CD14-positive monocyte (primary cell): ENCODE results near the gene MPV17L2. TPM values are rescaled to one million over a fixed set of nuclear protein-coding genes. Genes with fewer than 3 reads are reported as not detected.

Experiments
- DNase-seq, 3 donors: peaks; one replicate each; pipeline ENCODE4 v3.0.0-alpha.2; 2011 to 2022
- H2AFZ ChIP-seq: 2 replicates; pipeline ENCODE4 v1.6.0; 2012; ENCODE audit warnings: mild to moderate bottlenecking, low read depth, low read length, inconsistent platforms; ENCODE audit not compliant: insufficient read depth, poor library complexity, severe bottlenecking
- H3K27ac ChIP-seq, 2 donors: 1 replicate in 1 of 2; 2 replicates in 1 of 2; pipeline ENCODE4 v1.5.1; 2012 to 2013; ENCODE audit warnings: low read length in 2 of 2, control low read depth in 1 of 2, inconsistent platforms in 1 of 2, low read depth in 1 of 2, mild to moderate bottlenecking in 1 of 2
- H3K27me3 ChIP-seq, 2 donors: one replicate each; pipeline versions ENCODE4 v1.6.0 to v1.6.1; 2011 to 2013; ENCODE audit warnings: low read length in 2 of 2; ENCODE audit not compliant: control insufficient read depth in 2 of 2, insufficient read depth in 2 of 2
- H3K36me3 ChIP-seq, 2 donors: replicated peaks in 1 of 2; 1 replicate in 1 of 2; 2 replicates in 1 of 2; pipeline versions ENCODE4 v1.5.1 to v1.6.1; 2012 to 2013; ENCODE audit warnings: low read length in 2 of 2, control low read depth in 1 of 2, inconsistent platforms in 1 of 2, mild to moderate bottlenecking in 1 of 2; ENCODE audit not compliant: insufficient read depth in 2 of 2, control insufficient read depth in 1 of 2
- H3K4me1 ChIP-seq, 2 donors: 1 replicate in 1 of 2; 2 replicates in 1 of 2; pipeline versions ENCODE4 v1.5.1 to v1.6.1; 2012 to 2013; ENCODE audit warnings: low read length in 2 of 2, control low read depth in 1 of 2, inconsistent platforms in 1 of 2, mild to moderate bottlenecking in 1 of 2, moderate library complexity in 1 of 2; ENCODE audit not compliant: insufficient read depth in 2 of 2, control insufficient read depth in 1 of 2
- H3K4me2 ChIP-seq: replicated peaks from 2 replicates; pipeline ENCODE3; 2012; ENCODE audit warnings: low read length, moderate library complexity, mild to moderate bottlenecking; ENCODE audit not compliant: poor library complexity, severe bottlenecking; ENCODE audit errors: extremely low read depth
- H3K4me3 ChIP-seq, 3 experiments: fragments of 200-600 bp in 1 of 3; sonication (generic) in 1 of 3; replicated peaks in 1 of 3; 1 replicate in 2 of 3; 2 replicates in 1 of 3; pipeline ENCODE4 v1.5.1; 2011 to 2013; ENCODE audit warnings: low read length in 3 of 3, mild to moderate bottlenecking in 3 of 3, control low read depth in 2 of 3, low read depth in 2 of 3, inconsistent platforms in 1 of 3, moderate library complexity in 1 of 3
- H3K79me2 ChIP-seq: 2 replicates; pipeline ENCODE4 v1.6.0; 2012; ENCODE audit warnings: mild to moderate bottlenecking, control low read depth, inconsistent platforms, low read length, moderate library complexity; ENCODE audit not compliant: insufficient read depth
- H3K9ac ChIP-seq: 2 replicates; pipeline ENCODE4 v1.6.0; 2017; ENCODE audit warnings: low read length, mild to moderate bottlenecking; ENCODE audit not compliant: insufficient read depth, poor library complexity, severe bottlenecking
- H3K9me3 ChIP-seq, 2 donors: replicated peaks in 1 of 2; 1 replicate in 1 of 2; 2 replicates in 1 of 2; pipeline versions ENCODE4 v1.5.1 to v1.6.1; 2012 to 2013; ENCODE audit warnings: low read length in 2 of 2, control low read depth in 1 of 2; ENCODE audit not compliant: control insufficient read depth in 1 of 2, insufficient read depth in 1 of 2
- H4K20me1 ChIP-seq: 2 replicates; pipeline ENCODE4 v1.6.0; 2012; ENCODE audit warnings: mild to moderate bottlenecking, low read length, control low read depth, moderate library complexity; ENCODE audit not compliant: insufficient read depth
- H3K27ac Mint-ChIP-seq, 7 donors: one replicate each; pipeline ENCODE4 v1.8.0; 2020; ENCODE audit warnings: mild to moderate bottlenecking in 7 of 7, mixed read lengths in 7 of 7, moderate library complexity in 6 of 7, inconsistent platforms in 2 of 7
- H3K27me3 Mint-ChIP-seq, 3 donors: one replicate each; pipeline ENCODE4 v1.8.0; 2021 to 2022; ENCODE audit warnings: low read depth in 3 of 3, mild to moderate bottlenecking in 3 of 3, mixed read lengths in 3 of 3, moderate library complexity in 3 of 3, inconsistent platforms in 1 of 3
- H3K36me3 Mint-ChIP-seq, 2 donors: one replicate each; pipeline ENCODE4 v1.8.0; 2020; ENCODE audit warnings: mixed read lengths in 2 of 2, inconsistent platforms in 1 of 2, mild to moderate bottlenecking in 1 of 2
- H3K4me1 Mint-ChIP-seq: one replicate; pipeline ENCODE4 v1.8.0; 2020; ENCODE audit warnings: mild to moderate bottlenecking, mixed read lengths
- H3K4me3 Mint-ChIP-seq, 2 donors: one replicate each; pipeline ENCODE4 v1.8.0; 2020; ENCODE audit warnings: mild to moderate bottlenecking in 2 of 2, mixed read lengths in 2 of 2, moderate library complexity in 1 of 2
- H3K9me3 Mint-ChIP-seq, 7 donors: one replicate each; pipeline ENCODE4 v1.8.0; 2020 to 2022; ENCODE audit warnings: mixed read lengths in 7 of 7, mild to moderate bottlenecking in 6 of 7, moderate library complexity in 6 of 7, inconsistent platforms in 2 of 7
- WGBS: methylation state at CpG from one replicate; pipeline ENCODE4 v1.1.5; 2013; ENCODE audit warnings: missing lambda C conversion rate; ENCODE audit not compliant: insufficient coverage; 5-methylcytosine and 5-hydroxymethylcytosine counted together
- intact Hi-C, 2 donors: fragments of 100-400 bp; cut with micrococcal nuclease; formaldehyde crosslinking; loops; one replicate each; pipeline versions ENCODE4 v1.15.0 to v1.15.1; 2023
- polyA minus RNA-seq: library from RNA; depleted of rRNA, polyadenylated mRNA; stranded (reverse); fragments of >200 nt; gene quantifications from 2 replicates; pipeline ENCODE4 v1.2.3, GENCODE V29; 2012
- polyA plus RNA-seq, 3 donors: library from polyadenylated mRNA; depleted of rRNA in 1 of 3; unstranded in 2 of 3; stranded (reverse) in 1 of 3; fragments of 300-500 nt in 2 of 3; fragments of >200 nt in 1 of 3; fragmentation: Illumina TruSeq in 2 of 3; gene quantifications; 1 replicate in 2 of 3; 2 replicates in 1 of 3; pipeline ENCODE4 v1.2.3, GENCODE V29; 2012 to 2021
- total RNA-seq, 12 experiments: library from RNA in 1 of 12; stranded (reverse) in 1 of 12; fragments of 120-200 nt in 1 of 12; gene quantifications; one replicate each; pipeline ENCODE4 v1.2.4 and lab custom pipeline; 2013 to 2026; ENCODE audit warnings: mixed read lengths in 6 of 12, inconsistent platforms in 1 of 12
- TF ChIP-seq, protein P1 (sequence below): fragments of 200-600 bp; IDR thresholded peaks from one replicate; pipeline ENCODE4 v1.8.0; 2022; ENCODE audit warnings: antibody characterized with exemption, mild to moderate bottlenecking

MPV17L2 gene
- 8.9 TPM for total RNA-seq (2013)
- polyA plus RNA-seq (10 to 100 TPM; 14.3 to 20.2 (median 15.0) TPM), polyA minus RNA-seq (17.0 and 19.8 TPM in 2 replicates), total RNA-seq (lab: John Stamatoyannopoulos, UW) (2.1 to 11.2 (median 6.4) reads per million in 11 experiments)

DNA sequence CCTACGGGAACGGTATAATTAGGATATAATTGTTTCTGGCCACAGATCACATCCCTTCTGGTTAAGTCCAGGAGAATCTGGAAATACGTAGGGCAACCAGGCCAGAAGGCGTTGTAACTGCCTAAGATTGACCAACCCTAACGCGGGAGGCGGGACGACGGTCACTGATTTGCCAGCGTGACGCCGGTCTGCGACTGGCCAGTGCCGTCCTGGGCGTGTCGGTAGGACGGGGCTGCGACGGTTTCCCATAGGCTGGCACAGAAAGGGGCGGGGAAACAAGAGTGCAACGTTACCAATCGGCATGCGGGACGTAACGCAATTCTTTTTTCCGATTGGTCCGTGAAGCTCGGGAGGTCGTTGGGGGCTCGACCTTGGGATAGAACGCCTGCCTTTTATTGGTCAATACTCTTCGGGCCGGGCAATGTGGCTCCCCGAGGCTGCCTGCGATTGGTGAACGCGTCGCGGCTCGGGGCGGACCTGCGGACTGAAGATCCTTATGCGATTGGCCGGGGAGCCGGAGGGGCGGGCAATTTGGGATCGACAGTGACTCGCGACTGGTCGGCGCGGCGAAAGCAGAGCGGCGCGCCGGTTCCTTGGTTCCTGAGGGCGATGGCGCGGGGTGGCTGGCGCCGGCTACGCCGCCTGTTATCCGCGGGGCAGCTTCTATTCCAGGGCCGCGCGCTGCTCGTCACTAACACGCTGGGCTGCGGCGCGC lies at the start of gene MPV17L2:
Gene MPV17L2, plus strand, starts transcription at position 546 of the 715 bp plus-strand sequence. Its CDS starts 64 bp downstream, at position 610.
- peaks cover 21 to 35% of the 10 kb centered on the region in 2 donors for H3K36me3 Mint-ChIP-seq
- peaks cover 10% of the 10 kb centered on the region for H4K20me1 ChIP-seq
- peaks cover 13% of the 10 kb centered on the region for H3K79me2 ChIP-seq
- peaks cover 0 to 4% (median 0%) of the 10 kb centered on the region in 3 donors for H3K27me3 Mint-ChIP-seq
- peak within 1 kb of the TSS; percentile 62 to 88 (median 64) for H3K4me3 ChIP-seq
- no peaks in the 10 kb centered on the region for H3K9me3 ChIP-seq
- DNase-seq: peak; percentile 99 to 100 (median 100)
- intact Hi-C loops: loop anchor here in 1 of 2 donors (5.0 kb wide), 2 partner anchors 41 to 129 kb away; partner anchors contain the start of genes LSM4 and PIK3R2
- H3K27me3 ChIP-seq: no peaks in the 10 kb centered on the region
- peaks cover 28% of the 10 kb centered on the region for H3K4me1 Mint-ChIP-seq
- WGBS: under 1% methylated on average over 74 of the region's 74 CpGs
- H3K9me3 Mint-ChIP-seq: no peaks in the 10 kb centered on the region
- H3K36me3 ChIP-seq: peaks cover 11 to 20% of the 10 kb centered on the region in 2 donors
- H3K4me2 ChIP-seq: peak within 1 kb of the TSS; percentile 100
- H2AFZ ChIP-seq: peak within 1 kb of the TSS; percentile 59
- TF ChIP-seq, protein P1, sequence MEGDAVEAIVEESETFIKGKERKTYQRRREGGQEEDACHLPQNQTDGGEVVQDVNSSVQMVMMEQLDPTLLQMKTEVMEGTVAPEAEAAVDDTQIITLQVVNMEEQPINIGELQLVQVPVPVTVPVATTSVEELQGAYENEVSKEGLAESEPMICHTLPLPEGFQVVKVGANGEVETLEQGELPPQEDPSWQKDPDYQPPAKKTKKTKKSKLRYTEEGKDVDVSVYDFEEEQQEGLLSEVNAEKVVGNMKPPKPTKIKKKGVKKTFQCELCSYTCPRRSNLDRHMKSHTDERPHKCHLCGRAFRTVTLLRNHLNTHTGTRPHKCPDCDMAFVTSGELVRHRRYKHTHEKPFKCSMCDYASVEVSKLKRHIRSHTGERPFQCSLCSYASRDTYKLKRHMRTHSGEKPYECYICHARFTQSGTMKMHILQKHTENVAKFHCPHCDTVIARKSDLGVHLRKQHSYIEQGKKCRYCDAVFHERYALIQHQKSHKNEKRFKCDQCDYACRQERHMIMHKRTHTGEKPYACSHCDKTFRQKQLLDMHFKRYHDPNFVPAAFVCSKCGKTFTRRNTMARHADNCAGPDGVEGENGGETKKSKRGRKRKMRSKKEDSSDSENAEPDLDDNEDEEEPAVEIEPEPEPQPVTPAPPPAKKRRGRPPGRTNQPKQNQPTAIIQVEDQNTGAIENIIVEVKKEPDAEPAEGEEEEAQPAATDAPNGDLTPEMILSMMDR: no peak
- peak within 1 kb of the TSS; percentile 81 to 90 for H3K27ac ChIP-seq
- peaks cover 29 to 37% of the 10 kb centered on the region in 2 donors for H3K4me1 ChIP-seq
- H3K27ac Mint-ChIP-seq: peak within 1 kb of the TSS; percentile 92 to 96 (median 96)
- H3K9ac ChIP-seq: peak within 1 kb of the TSS; percentile 83
- H3K4me3 Mint-ChIP-seq: peak within 1 kb of the TSS; percentile 80 to 93

DNA sequence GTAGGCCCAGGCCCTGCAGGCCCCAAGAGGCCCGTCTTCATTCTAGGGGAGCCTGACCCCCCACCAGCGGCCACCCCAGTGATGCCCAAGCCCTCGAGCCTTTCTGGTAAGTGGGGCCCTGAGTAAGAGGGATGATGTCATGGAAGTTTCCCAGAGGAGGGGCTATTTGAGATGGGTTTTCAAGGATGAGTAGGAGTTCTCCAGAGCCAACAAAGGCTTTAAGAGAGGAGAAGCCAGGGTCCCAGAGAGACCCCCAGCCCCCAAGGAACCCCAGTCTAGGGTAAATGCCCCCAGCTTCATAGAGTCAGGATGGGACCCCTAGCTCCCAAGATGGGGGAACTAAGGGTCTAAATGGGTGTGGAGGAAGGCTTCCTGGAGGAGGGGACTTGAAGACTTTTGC lies 49.1 kb upstream of the MPV17L2 start:
- Mint-ChIP-seq H3K4me3 (no peak overlapping the region), H3K9me3 (peaks cover 0 to 5% (median 0%) of the 10 kb centered on the region in 7 donors), H3K36me3 (peaks cover 80 to 99% of the 10 kb centered on the region in 2 donors), H3K27ac (no peak overlapping the region), H3K27me3 (peaks cover 0 to 5% (median 1%) of the 10 kb centered on the region in 3 donors), H3K4me1 (no peaks in the 10 kb centered on the region)
- Histone ChIP-seq H3K27me3 (no peaks in the 10 kb centered on the region), H3K36me3 (peaks cover 88 to 100% of the 10 kb centered on the region in 2 donors), H4K20me1 (peaks cover 38% of the 10 kb centered on the region), H3K4me3 (no peak overlapping the region), H2AFZ (no peak overlapping the region), H3K27ac (no peak overlapping the region), H3K79me2 (no peaks in the 10 kb centered on the region), H3K4me1 (no peaks in the 10 kb centered on the region), H3K9me3 (no peaks in the 10 kb centered on the region), H3K9ac (no peak overlapping the region), H3K4me2 (no peak overlapping the region)
- intact Hi-C loops: no loop called here
- TF ChIP-seq, protein P1: no peak
- no CpG with 5 or more reads among the region's 3 CpGs for WGBS
- no peak for DNase-seq
